WTC11 (cell line): ENCODE data around the gene PPP1R37. TPM values are rescaled to one million over a fixed set of nuclear protein-coding genes. Genes with fewer than 3 reads are reported as not detected.
A peak's percentile ranks its signal among the peaks of the same experiment; 100 is the strongest.

ENCODE experiments used
- AR ChIP-seq: fragments of 250-450 bp; sonication (Bioruptor Pico); IDR thresholded peaks from 2 replicates; pipeline ENCODE4 v1.9.0; 2021; ENCODE audit warnings: mild to moderate bottlenecking
- CREB1 ChIP-seq: sonication (generic); formaldehyde crosslinking; IDR thresholded peaks from 2 replicates; pipeline ENCODE4 v1.8.0; 2023; ENCODE audit warnings: mild to moderate bottlenecking, missing genetic modification reagents
- E2F1 ChIP-seq: sonication (generic); formaldehyde crosslinking; IDR thresholded peaks from 2 replicates; pipeline ENCODE4 v1.8.0; 2022; ENCODE audit warnings: mild to moderate bottlenecking, missing genetic modification reagents
- E2F4 ChIP-seq: sonication (generic); formaldehyde crosslinking; IDR thresholded peaks from 2 replicates; pipeline ENCODE4 v1.8.1; 2022; ENCODE audit warnings: low read depth, mild to moderate bottlenecking, moderate library complexity, missing genetic modification reagents, borderline replicate concordance
- GABPB1 ChIP-seq: sonication (generic); formaldehyde crosslinking; IDR thresholded peaks from 2 replicates; pipeline ENCODE4 v1.8.1; 2023; ENCODE audit warnings: mild to moderate bottlenecking, missing genetic modification reagents
- GRHL2 ChIP-seq: fragments of 250-450 bp; sonication (Bioruptor Pico); IDR thresholded peaks from 2 replicates; pipeline ENCODE4 v1.8.0; 2022; ENCODE audit warnings: mild to moderate bottlenecking, moderate library complexity; ENCODE audit not compliant: insufficient replicate concordance, severe bottlenecking
- HMGXB4 ChIP-seq: sonication (generic); formaldehyde crosslinking; IDR thresholded peaks from 2 replicates; pipeline ENCODE4 v1.8.1; 2023; ENCODE audit warnings: mild to moderate bottlenecking, moderate library complexity, missing genetic modification reagents
- JUN ChIP-seq: sonication (generic); formaldehyde crosslinking; IDR thresholded peaks from 2 replicates; pipeline ENCODE4 v1.8.0; 2023; ENCODE audit warnings: mild to moderate bottlenecking, missing genetic modification reagents
- NFATC4 ChIP-seq: fragments of 250-450 bp; sonication (Bioruptor Pico); IDR thresholded peaks from 2 replicates; pipeline ENCODE4 v1.9.0; 2021; ENCODE audit warnings: mild to moderate bottlenecking
- NFE2L1 ChIP-seq: sonication (generic); formaldehyde crosslinking; IDR thresholded peaks from 2 replicates; pipeline ENCODE4 v1.8.1; 2023; ENCODE audit warnings: missing genetic modification reagents
- NR2C2 ChIP-seq: sonication (generic); formaldehyde crosslinking; IDR thresholded peaks from 2 replicates; pipeline ENCODE4 v1.8.0; 2022; ENCODE audit warnings: mild to moderate bottlenecking, missing genetic modification reagents
- PRDM15 ChIP-seq: sonication (generic); formaldehyde crosslinking; IDR thresholded peaks from 2 replicates; pipeline ENCODE4 v1.8.0; 2022; ENCODE audit warnings: missing genetic modification reagents
- PREB ChIP-seq: sonication (generic); formaldehyde crosslinking; IDR thresholded peaks from 2 replicates; pipeline ENCODE4 v1.8.1; 2022; ENCODE audit warnings: mild to moderate bottlenecking, missing genetic modification reagents, moderate library complexity, borderline replicate concordance
- SOX15 ChIP-seq: fragments of 250-450 bp; sonication (Bioruptor Pico); IDR thresholded peaks from 2 replicates; pipeline ENCODE4 v1.9.0; 2021; ENCODE audit warnings: mild to moderate bottlenecking
- STAT6 ChIP-seq: sonication (generic); formaldehyde crosslinking; conservative IDR thresholded peaks from 2 replicates; pipeline ENCODE4 v1.8.1; 2023; ENCODE audit warnings: mild to moderate bottlenecking, low read depth, missing genetic modification reagents, moderate library complexity
- TEAD4 ChIP-seq: sonication (generic); formaldehyde crosslinking; IDR thresholded peaks from 2 replicates; pipeline ENCODE4 v1.8.0; 2022; ENCODE audit warnings: mild to moderate bottlenecking, missing genetic modification reagents
- ZNF138 ChIP-seq: sonication (generic); formaldehyde crosslinking; conservative IDR thresholded peaks from 2 replicates; pipeline ENCODE4 v1.8.1; 2022; ENCODE audit warnings: mild to moderate bottlenecking, moderate library complexity, missing genetic modification reagents
- ZNF263 ChIP-seq: sonication (generic); formaldehyde crosslinking; IDR thresholded peaks from 2 replicates; pipeline ENCODE4 v1.8.1; 2022; ENCODE audit warnings: low read depth, mild to moderate bottlenecking, moderate library complexity, missing genetic modification reagents
- ZNF532 ChIP-seq: fragments of 250-450 bp; sonication (Bioruptor Pico); IDR thresholded peaks from 2 replicates; pipeline ENCODE4 v1.9.0; 2021; ENCODE audit warnings: mild to moderate bottlenecking, borderline replicate concordance
- total RNA-seq: library from RNA; stranded (reverse); gene quantifications from 3 replicates; pipeline ENCODE4 v1.2.3, GENCODE V29; 2021

The PPP1R37 gene
- total RNA-seq, 1 experiment from 2014 or later = 35.4 TPM

- no peak for TF ChIP-seq TEAD4 (CRISPR knock-in tag)
- no peak for TF ChIP-seq ZNF532
- peak; percentile 71 for TF ChIP-seq NFE2L1 (CRISPR knock-in tag)
- no peak for TF ChIP-seq NFATC4 (CRISPR knock-in tag)
- no peak for TF ChIP-seq GRHL2
- TF ChIP-seq E2F4 (CRISPR knock-in tag) = peak; percentile 32; the same call in 1 of the 2 replicates
- TF ChIP-seq PREB (CRISPR knock-in tag) = no peak
- peak; percentile 70; the same call in 1 of the 2 replicates for TF ChIP-seq CREB1 (CRISPR knock-in tag)
- TF ChIP-seq STAT6 = no peak
- peak; percentile 78 for TF ChIP-seq NR2C2
- TF ChIP-seq ZNF138 (CRISPR knock-in tag) = no peak
- no peak for TF ChIP-seq HMGXB4
- no peak for TF ChIP-seq JUN (CRISPR knock-in tag)
- TF ChIP-seq AR (CRISPR knock-in tag) = no peak
- TF ChIP-seq PRDM15 (CRISPR knock-in tag) = no peak
- 0 out of 2 replicates have a peak, but pooled peaks have one; percentile 79 for TF ChIP-seq E2F1
- no peak for TF ChIP-seq ZNF263 (CRISPR knock-in tag)
- no peak for TF ChIP-seq SOX15 (CRISPR knock-in tag)
- TF ChIP-seq GABPB1 = no peak
Observed at GRCh38 chr19:45153339-45154063, 60.5 kb downstream of the PPP1R37 start (continued).
